Neural cell (in vitro differentiated cells): ENCODE results near the gene STAC2.

ENCODE experiments used
- CTCF ChIP-seq: fragments of 450-650 bp; IDR thresholded peaks from 2 replicates; pipeline ENCODE4 v1.5.1; 2014; ENCODE audit warnings: antibody characterized with exemption, mild to moderate bottlenecking, moderate library complexity; ENCODE audit not compliant: poor library complexity, severe bottlenecking
- EZH2 ChIP-seq: fragments of 200-600, 300-800 bp; shearing (Covaris generic), sonication (generic); IDR thresholded peaks from 2 replicates; pipeline ENCODE4 v1.6.1; 2014; ENCODE audit warnings: antibody characterized with exemption, low read length, borderline replicate concordance, mild to moderate bottlenecking; ENCODE audit not compliant: insufficient read depth, poor library complexity, severe bottlenecking
- POLR2AphosphoS5 ChIP-seq: IDR thresholded peaks from 2 replicates; pipeline ENCODE4 v1.6.1; 2012
- TAF1 ChIP-seq: IDR thresholded peaks from 2 replicates; pipeline ENCODE4 v1.6.1; 2012; ENCODE audit warnings: low read depth

- TF ChIP-seq CTCF, result no peak
- TF ChIP-seq POLR2AphosphoS5, result no peak
- TF ChIP-seq EZH2, result no peak
- TF ChIP-seq TAF1, result no peak
Measured at GRCh38 chr17:39171933-39172332, 53.8 kb downstream of the STAC2 start.
